ENCODE measurements around the gene DNAAF5.
A peak's percentile ranks its signal among the peaks of the same experiment; 100 is the strongest.

DNAAF5 gene

DNA sequence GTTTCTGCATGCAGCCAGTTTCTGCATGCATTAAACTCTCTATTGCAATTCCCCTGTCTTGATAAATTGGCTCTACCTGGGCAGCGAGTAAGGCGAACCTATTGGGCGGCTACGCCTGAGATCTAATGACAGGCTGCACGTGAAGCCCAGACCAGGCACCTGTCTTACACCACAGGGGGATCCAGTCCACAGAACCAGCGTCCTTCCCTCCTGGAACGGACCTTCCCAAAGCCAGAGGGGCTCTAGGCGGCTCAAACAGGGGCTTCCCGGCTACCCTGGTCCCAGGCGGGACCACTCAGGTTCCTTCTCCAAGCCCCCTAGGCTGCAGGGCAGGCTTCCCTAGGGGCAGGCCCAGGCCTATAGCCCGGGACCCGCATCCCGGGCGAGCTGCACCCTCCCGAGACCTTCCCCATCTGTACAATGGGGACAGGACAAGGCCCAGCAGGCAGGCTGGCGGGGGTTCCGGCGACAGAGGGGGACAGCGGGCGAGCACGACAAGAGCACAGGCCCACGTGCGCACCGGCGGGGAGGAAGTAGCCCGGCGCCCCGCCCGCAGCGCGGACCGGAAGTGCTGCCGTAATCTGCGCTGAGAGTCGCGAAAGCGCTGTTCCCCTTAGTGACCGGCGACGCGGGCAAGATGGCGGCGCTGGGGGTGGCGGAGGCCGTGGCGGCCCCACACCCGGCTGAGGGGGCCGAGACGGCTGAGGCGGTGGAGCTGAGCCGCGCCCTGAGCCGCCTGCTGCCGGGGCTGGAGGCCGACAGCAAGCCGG lies at the start of gene DNAAF5:
TSS of gene DNAAF5 (plus strand) at position 616 of the 770 bp plus-strand sequence. CDS start at position 638, 22 bp downstream.
- peak; percentile 81 for DNase-seq (ENCODE audit: low read depth)

DNA sequence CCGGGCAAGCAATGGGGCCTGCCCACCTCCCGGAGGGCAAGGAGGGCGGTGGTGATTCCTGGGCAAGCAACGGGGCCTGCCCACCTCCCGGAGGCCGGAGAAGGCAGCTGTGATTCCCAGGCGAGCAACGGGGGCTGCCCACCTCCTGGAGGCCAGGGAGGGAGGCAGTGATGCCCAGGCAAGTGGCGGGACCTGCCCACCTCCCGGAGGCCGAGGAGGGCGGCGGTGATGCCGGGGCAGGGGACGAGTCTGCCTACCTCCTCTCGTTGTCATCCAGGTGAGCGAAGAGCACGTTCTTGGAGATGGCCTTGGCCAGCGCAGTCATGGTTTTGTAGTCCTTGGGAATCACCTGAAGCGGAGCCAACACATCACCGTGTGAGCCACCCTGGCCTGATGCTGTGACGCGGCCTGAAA lies 49.5 kb upstream of the DNAAF5 start:
- DNase-seq (ENCODE audit: low read depth) = no peak

DNA sequence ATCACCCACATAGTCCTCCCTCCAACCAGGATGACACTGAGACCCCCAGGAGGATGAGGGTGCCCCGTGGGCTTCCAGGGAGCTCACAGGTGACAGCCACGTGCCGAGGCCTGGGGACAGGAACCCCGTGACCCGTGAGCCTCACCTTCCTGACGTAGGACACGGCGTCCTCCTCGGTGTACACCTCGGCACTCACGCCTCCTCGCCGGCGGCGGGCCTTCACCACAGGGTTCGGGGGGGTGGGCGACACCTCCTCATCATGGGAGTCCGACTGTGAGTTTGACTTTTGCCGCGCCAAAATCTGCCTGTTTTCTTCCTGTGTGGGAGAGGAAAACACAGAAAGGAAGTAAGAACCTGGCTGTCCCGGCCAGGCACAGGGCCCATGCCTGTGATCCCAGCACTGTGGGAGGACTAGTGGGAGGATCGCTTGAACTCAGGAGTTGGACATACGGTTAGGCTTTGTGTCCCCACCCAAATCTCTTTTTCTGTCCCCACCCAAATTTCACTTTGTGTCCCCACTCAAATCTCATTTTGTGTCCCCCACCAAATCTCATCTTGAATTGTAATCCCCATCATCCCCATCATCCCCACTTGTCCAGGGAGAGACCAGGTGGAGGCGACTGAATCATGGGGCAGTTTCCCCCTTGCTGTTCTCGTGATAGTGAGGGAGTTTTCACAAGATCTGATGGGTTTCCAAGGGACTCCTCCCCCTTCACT lies 45.9 kb upstream of the DNAAF5 start:
- DNase-seq (ENCODE audit: low read depth) = no peak

DNA sequence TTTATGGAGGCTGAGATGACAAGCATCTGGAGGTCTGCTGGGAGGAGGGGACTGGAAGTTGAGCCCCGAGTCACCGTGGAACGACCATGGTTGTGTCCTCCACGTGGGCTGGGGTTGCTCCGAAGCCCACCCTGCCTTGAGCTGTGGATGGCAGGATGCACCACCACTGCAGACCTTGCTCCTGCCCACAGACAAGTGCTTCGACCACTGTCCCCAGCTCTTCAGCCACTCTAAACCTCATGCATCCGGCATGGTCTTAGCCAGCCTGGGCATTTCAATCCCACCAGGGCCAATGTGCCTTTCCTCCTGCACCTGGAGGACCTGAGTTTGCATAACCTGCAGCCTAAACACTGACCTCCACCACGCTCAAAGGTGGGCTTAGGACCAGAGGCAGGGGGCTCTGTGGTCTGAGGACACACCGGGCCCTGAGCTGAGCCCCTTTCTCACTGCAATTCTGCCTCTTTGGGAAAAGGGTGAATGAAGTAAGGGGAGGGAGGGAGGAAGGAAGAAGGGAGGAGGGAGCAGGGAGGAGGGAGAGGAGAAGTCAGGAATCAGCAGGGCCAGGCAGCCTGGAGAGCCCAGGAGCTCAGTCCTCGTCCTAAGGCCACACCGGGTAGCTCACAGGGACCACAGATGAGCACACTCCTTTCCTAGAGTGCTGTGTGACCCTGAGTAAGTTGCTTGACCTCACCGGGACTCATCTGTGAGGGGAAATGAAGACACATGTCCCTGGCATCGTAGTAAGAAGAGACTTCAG lies 44.8 kb upstream of the DNAAF5 start:
- no peak for DNase-seq (ENCODE audit: low read depth)

DNA sequence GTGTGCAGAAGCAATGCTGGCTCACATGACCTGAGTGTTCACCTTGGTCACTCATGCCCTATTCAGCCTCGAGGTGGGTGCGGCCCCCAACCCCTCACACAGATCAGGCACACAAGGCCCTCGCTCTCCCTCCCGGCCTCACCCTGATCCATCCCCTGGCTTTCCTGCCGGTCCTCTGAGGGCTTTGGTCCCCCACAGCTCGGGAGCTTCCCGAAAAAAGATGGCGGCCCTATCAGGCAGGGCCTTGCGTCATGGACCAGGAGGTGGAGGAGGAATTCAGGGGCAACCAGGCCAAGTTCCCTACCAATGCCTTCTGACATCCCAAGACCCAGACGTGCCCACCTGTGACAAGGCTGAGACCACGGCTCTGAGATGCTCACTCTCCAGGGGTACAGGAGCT lies 43.7 kb upstream of the DNAAF5 start:
- DNase-seq (ENCODE audit: low read depth) = no peak

DNA sequence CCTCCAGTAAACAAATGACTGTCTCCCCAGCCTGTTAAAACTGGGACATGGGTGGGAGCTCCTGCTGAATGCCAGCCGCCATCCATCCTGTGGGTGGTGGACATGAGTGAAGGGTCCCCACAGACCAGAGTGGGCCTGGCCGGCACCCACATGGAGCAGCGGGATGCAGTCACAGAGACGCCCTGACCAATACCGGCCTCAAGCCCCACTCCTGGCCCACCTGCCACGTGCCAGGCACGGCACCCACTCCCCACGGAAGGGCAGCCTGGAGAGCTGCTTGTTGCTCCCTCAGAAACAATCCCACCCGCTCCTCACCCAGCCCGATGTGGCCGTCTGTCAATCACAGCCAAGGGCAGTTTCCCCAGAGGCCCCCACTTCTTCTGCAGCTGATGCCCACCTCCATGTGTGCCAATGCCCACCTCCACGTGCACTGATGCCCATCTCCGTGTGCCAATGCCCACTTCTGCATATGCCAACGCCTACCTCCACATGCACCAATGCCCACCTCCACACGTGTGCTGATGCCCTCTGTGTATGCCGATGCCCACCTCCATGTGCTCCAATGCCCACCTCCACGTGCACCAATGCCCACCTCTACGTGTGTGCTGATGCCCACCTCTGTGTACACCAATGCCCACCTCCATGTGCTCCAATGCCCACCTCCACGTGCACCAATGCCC lies 42.8 kb upstream of the DNAAF5 start:
- no peak for DNase-seq (ENCODE audit: low read depth)

DNA sequence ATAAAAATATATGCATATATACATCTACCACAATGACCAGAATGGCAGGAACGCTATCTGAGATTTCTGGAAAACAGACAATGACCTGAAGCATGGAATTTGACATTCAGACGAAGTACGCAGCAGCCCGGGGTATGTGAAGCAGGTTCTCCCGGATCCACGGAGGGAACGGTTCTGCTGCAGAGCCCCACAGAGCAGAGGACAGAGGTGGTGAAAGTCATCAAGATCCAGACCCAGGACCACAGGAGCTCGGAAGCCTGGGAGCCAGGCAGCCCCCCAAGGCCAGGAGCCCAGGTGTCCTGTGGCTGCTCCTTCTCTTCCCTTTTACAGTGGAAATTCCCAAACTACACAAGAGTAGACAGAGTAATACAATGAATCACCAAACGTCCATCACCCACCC lies 42.1 kb upstream of the DNAAF5 start:
- no peak for DNase-seq (ENCODE audit: low read depth)

DNA sequence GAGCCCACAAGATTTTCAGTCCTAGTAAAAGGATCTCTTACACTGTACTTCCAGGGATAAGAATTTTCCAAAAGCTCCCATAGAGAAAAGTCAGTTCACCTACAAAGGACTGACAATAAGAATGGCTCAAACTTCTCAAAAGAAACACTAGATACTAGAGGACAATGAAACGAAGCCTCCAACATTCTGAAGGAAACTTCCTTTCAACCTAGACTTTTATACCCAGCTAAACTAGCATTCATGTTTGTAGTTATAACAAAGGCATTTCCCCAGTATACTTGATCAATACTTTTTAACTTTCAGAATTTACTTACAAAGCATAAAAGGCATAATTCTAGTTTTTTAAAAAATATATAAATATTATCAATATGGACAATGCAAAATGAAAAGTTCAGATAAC lies 41.0 kb upstream of the DNAAF5 start:
- DNase-seq (ENCODE audit: low read depth) = no peak

DNA sequence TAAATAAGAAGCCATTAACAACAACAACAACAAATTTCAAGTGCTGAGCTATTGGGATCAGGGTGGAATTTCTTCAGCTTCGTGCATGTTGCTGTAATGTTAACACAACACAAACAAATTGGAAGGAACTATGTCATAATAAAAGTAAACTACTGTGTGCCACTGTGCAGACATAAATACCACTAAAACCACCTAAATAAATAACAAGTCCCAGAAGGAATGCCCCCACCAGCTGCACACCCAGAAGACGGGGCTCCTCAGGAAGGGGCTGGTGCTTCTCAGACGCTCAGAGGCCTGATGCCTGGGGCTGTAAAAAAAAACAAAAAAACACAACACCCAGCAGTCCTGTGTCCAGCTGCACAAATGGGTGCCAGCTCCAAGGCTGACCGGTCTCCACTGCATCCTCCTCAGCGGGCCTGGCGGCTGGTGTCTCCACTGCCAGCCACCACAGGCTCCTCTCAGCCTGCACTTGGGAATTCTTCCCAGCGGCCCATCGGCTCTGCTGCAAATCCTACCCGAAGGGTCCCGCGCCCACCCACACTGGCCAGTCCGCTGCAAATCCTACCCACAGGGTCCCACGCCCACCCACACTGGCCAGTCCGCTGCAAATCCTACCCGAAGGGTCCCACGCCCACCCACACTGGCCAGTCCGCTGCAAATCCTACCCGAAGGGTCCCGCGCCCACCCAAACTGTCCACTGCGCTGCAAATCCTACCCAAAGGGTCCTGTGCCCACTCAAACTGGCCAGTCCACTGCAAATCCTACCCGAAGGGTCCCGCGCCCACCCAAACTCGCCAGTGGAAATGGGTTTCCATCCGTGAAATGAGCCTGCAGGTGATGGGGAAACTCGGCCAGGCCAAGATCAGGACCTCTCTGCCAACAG lies 35.8 kb upstream of the DNAAF5 start:
- DNase-seq (ENCODE audit: low read depth) = no peak

DNA sequence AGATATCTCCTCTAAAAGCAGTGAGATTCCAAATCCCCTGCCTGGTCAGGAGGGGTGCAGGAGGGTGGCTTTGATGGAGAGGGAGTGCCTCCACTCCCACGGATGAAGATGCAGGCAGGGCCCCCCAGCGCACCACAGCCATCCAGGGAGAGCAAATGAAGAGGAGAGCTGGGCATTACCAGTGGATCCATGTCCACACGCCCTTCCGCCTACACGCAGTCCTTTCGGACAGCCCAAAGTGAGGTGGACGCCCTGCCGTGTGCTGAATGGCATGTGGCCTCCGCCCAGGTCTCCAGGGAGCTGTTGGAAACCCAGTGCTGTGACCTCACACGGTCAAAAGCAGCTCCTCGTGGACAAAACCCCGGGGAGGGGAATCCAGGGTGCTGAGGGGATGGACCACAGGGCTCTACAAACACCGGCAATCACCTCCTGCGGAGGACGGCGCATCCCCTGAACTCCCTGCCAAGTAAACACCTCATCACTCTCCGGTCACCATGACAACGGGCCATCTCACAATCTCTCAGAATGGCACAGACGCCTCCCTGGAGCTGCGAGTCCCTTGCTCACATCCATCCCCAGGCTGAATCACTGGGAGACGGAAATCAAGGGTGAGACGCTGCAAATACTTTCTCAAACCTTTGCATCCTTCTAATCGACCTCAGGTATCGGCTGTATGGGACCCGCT lies 35.0 kb upstream of the DNAAF5 start:
- DNase-seq (ENCODE audit: low read depth) = no peak

DNA sequence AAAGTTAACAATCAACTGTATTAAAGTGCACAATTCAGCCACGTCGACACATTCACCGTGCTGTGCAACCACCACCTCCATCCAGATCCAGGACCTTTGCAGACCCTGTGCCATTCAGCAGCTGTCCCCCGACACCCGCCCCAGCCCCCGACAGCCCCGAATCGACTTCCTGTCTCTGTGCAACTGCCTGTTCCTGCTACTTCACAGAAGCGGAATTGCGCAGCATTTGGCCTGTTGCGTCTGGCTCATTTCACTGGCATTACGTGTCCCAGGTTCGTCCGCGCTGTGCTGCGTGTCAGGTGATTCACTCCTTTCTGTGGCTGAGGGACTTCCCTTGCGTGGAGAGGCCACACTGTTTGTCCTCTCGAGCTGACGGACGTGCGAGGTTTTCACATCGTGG lies 33.2 kb upstream of the DNAAF5 start:
- no peak for DNase-seq (ENCODE audit: low read depth)

DNA sequence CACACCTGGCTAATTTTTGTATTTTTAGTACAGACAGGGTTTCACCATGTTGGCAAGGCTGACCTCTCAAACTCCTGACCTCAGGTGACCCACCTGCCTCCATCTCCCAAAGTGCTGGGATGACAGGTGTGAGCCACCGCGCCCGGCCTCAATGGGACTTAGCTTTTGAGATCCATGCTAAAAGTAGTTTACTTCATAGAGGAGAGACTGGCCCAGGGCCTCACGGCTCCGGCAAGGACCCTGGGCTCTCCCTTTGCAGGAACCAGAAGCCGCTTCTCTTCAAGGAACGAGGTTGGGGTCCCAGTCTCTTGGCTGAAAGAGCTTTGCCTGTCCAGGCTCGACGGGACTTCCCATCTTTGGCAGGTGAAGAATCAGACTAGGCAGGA lies 30.1 kb upstream of the DNAAF5 start:
- DNase-seq (ENCODE audit: low read depth) = no peak

DNA sequence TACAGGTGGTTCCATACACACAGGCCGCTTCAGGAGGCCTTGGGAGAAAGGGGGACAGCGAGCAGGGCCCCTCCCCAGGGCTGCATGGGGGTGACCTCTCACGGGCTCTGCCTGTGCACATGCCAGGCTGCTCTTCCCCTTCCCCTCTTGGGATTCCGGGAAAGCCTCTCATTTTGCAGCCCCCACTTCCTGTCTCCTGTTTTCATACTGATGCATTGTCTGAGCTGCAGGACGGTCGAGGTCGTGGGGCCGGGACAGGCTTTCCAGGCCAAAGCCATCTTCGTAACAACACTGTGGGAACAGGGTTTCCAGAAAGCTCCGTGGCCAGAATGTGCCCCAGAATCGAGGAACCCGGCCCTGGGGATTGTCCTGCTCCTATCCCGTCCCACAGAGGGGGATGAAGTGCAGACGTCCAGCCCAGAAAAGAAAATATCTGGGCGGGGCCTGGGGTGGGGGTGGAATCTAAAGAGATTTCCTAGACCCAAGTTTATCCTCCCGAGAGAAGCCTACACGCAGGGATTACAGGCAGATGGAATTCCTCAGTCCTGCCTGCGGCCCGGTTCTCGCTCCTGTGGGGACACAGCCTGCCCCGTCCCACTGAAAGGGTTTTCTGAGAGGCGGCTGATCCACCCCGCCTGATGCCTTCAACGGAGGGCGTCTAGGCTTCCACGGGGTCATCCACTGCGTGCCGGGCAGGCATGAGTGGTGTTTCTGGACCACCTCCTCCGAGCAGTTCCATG lies 29.5 kb upstream of the DNAAF5 start:
- DNase-seq (ENCODE audit: low read depth) = no peak

DNA sequence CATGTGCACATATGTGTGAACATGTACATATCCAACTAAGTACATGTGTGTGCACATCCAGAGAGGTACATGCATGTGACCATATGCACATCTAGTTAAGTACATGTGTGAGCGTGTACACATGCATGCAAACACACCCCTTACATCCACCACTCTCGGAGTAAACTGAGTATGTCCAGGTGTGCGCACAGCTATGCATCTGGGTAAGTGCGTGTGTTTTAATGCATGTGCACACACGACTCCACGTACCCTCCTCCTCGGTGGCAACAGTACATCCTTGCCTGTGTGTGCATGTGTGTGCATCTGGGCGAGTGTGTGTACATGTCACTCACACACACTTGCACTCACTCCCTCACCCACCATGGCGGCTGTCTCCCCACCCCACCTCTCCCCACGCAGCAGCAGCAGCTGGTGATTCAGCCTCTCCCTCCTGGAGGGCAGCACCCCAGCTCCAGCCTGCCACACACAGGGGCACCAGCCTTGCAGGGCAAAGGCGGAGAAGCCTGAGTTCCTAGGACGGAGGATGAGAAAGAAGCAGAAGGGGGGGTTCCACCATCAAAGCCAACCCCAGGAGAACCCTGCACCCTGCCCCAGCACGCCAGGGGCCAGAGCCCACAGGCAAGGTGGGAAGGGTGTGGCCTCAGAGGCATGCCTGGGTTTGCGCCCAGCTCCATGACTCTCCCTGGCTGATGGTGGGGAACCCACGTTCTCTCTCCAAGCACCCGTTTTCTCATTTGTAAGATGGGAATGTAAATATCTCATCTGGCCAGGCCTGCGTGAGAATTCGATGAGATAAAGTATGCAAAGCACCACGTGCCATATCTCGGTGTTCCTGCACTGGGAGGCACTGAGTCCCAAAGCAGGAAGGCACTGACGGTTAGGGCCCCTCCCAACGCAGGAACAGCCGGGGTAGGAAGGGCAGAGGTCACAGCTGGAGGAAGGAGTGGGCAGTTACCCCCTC lies 27.7 kb upstream of the DNAAF5 start:
- no peak for DNase-seq (ENCODE audit: low read depth)

DNA sequence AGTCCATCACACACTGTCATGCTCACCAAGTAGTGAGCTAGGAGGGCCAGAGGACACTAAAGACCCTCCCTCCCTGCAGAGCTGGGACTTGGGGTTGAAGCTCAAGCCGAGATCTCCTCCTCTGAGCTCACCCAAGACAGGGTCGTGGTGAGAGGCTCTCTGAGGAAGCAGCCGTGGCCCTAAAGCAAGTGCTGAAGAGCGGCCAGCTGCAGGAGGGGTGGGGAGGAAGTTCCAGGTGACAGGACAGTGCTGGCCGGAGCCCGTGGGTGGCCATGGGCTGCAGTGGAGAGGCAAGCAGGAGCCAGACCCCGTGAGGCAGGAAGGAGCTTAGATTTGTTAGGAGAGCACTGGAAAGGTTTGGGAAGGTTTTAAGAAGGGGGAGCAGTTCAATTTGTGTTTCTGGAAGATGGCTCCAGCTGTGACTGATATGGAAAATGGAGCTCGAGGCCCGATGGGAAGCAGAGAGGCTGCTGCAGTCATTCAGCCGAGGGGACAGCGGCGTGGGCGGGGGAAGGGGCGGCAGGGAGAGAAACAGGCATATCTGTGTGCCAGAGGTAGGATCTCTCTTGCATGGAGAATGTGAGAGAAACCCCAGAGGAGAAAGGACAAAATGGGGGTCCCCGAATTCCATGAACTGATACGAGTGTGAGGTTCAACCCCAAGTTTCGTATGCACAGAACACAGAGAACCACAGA lies 26.9 kb upstream of the DNAAF5 start:
- no peak for DNase-seq (ENCODE audit: low read depth)

DNA sequence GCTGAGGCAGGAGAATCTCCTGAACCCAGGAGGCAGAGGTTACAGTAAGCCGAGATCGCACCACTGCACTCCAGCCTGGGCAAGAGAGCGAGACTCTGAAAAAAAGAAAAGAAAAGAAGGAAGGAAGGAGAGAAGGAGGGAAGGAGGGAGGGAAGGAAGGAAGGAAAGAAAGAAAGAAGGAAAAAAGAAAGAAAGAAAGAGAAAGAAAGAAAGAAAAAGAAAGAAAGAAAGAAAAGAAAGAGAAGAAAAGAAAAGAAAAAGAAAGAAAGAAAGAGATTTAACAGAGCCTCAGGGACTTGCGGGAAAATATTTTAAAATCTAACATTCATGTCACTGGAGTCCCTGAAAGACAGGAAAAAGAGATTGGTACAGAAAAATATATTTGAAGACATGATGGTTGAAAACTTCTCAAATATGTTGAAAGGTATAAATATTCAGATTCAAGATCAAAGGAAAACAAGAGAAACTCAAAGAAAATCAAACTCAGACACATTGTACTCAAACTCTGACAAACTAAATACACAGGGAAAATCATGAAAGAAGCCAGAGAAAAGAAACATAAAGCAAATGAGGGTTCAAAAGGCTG lies 25.3 kb upstream of the DNAAF5 start:
- no peak for DNase-seq (ENCODE audit: low read depth)

DNA sequence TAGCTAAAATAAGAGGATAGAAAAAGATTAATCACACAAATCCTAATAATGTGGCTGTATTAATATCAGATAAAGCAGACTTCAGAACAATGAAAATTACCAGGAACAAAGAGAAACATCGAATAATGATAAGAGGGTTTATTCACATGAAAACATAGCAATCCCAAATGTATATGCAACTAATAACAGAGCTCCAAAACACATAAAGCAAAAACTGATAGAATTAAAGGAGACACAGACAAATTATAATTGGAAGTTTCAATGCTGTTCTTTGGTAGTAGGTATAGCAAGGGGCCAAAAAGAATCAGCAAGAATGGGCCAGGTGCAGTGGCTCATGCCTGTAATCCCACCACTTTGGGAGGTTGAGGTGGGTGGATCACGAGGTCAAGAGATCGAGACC lies 23.4 kb upstream of the DNAAF5 start:
- DNase-seq (ENCODE audit: low read depth) = no peak

DNA sequence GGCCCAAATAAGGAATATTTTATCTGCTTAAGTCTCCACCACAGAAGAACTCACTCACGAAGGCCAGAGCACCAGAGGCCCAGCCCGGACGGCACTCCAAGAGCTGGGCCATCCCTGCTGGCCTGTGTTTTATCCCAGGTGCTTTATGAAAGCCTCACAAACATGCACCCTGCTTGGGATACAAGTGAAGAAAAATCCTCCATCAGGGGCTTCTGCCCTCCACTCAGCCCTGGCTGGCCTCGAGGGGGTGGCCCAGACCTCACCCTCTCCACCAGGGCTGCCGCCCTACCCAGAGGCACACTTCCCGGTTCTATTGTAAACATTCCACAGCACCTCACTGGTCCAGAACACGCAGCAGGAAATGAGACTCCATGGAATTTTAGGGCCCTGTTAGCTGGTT lies 19.8 kb upstream of the DNAAF5 start:
- DNase-seq (ENCODE audit: low read depth) = no peak

Measured in fibroblast of gingiva (primary cell).